ENCODE measurements around the gene NPAS3.

DNA sequence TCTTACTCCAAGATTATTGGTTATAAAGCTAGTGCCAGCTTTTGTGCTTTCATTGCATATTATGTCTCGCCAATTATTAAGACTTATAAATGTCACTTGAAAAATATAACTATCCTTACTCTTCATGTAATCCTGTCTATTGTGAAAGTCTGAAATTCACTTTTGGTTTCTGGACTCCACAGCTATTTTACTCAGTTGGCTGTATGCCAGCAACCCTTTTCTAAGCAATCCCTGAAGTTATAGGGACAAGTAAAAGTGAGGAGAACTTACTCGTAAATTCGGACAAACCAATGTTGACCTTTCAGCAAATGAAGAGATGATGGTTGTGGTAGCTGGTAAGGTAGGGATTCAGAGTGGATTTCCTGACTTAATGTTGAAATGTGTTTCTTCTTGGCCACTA is 196.3 kb downstream of the NPAS3 start:
- TF ChIP-seq POLR2A (IDR thresholded peaks at IDR 0.05; ENCODE audit: low read depth, low read length) (no peak), POLR2AphosphoS5 (IDR thresholded peaks at IDR 0.05; ENCODE audit: low read depth, low read length) (no peak), SPI1 (IDR thresholded peaks at IDR 0.05; ENCODE audit: low read depth, low read length) (no peak), TAF1 (IDR thresholded peaks at IDR 0.05; ENCODE audit: low read depth, low read length) (no peak), POU2F2 (IDR thresholded peaks at IDR 0.05; ENCODE audit: low read depth, low read length) (no peak), PAX5 (IDR thresholded peaks at IDR 0.05; ENCODE audit: insufficient read depth, low read length, severe bottlenecking) (no peak)
